A673 (cell line): ENCODE results near the gene TMEM240.

Experiments used
- CTCF ChIP-seq: fragments of 300-800, 200-600 bp; sonication (generic); conservative IDR thresholded peaks from 2 replicates; pipeline ENCODE4 v1.5.1; 2017; ENCODE audit warnings: low read depth, mild to moderate bottlenecking, antibody characterized with exemption, low read length, moderate library complexity, mixed read lengths
- EZH2 ChIP-seq: fragments of 200-600 bp; sonication (generic); IDR thresholded peaks from 2 replicates; pipeline ENCODE4 v1.6.1; 2017; ENCODE audit warnings: borderline replicate concordance, low read depth, mild to moderate bottlenecking, mixed read lengths, antibody characterized with exemption, low read length; ENCODE audit not compliant: poor library complexity, severe bottlenecking

- TF ChIP-seq CTCF (no peak), EZH2 (no peak)
Measured at GRCh38 chr1:1547476-1547875, 7.1 kb upstream of the TMEM240 start.
